Measurements from ENCODE around the gene GALNS. TPM values are rescaled to one million over a fixed set of nuclear protein-coding genes. Genes with fewer than 3 reads are reported as not detected.

GALNS gene
- total and polyA plus RNA-seq, 2 of the 8 experiments (the other 6 are each of a cell fraction or from before 2014, with no cell fraction given) = 8.9 to 17.8 TPM

GRCh38 chr16:88793251-88793954, 63.3 kb downstream of the GALNS start (continued):
- no peak for TF ChIP-seq EGR1 (IDR thresholded peaks at IDR 0.05; ENCODE audit: borderline replicate concordance, low read depth, low read length)
- TF ChIP-seq POU5F1 (IDR thresholded peaks at IDR 0.05; ENCODE audit: low read depth, low read length) = no peak
- TF ChIP-seq SP1 (IDR thresholded peaks at IDR 0.05; ENCODE audit: low read depth, low read length) = no peak
- TF ChIP-seq GABPA (IDR thresholded peaks at IDR 0.05; ENCODE audit: borderline replicate concordance, insufficient read depth, low read length) = no peak
- TF ChIP-seq TEAD4 (IDR thresholded peaks at IDR 0.05; ENCODE audit: low read depth, low read length) = no peak
- no peak for TF ChIP-seq JUN (IDR thresholded peaks at IDR 0.05; ENCODE audit: low read depth, low read length)
- no peak for TF ChIP-seq HDAC2 (IDR thresholded peaks at IDR 0.05; ENCODE audit: borderline replicate concordance in 1 of 2, low read depth in 2 of 2, low read length in 2 of 2)
- no peak for TF ChIP-seq FOSL1 (IDR thresholded peaks at IDR 0.05; ENCODE audit: insufficient read depth, low read depth, low read length)
